NCI-H2107 (cell line): ENCODE data around the gene CKB.

Experiments used
- DNase-seq: peaks from one replicate; lab custom pipeline; 2025; lab: John Stamatoyannopoulos, UW

CKB gene

GRCh38 chr14:103485504-103485903, 37.1 kb downstream of the CKB start:
- DNase-seq: no peak

DNA sequence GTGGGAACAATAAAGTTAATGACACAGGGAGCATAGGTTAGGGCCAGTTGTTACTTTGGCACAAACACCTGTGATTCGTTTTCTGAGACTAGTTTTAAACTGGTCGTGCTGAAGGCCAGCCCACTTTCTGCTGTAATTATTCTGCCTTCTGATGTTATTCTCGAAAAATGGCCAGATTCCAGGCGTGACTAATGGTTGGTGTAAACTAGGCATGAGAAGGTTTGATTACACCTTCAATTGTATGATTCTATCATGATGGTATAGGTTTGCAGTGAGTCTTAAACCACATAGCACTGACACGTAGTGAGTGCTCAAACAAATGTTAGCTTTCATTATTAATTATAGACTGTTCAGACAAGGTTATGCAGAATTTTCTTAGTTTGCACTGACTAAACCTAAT, 39.0 kb downstream of the CKB start:
- no peak for DNase-seq

- DNase-seq: no peak
These were observed 42.0 kb downstream of the CKB start for GRCh38 chr14:103480595-103480994.

- no peak for DNase-seq
These were observed 46.0 kb downstream of the CKB start for GRCh38 chr14:103476631-103477030.

GRCh38 chr14:103476065-103476464, 46.6 kb downstream of the CKB start:
- DNase-seq: no peak

GRCh38 chr14:103474893-103475292, 47.7 kb downstream of the CKB start:
- no peak for DNase-seq

DNA sequence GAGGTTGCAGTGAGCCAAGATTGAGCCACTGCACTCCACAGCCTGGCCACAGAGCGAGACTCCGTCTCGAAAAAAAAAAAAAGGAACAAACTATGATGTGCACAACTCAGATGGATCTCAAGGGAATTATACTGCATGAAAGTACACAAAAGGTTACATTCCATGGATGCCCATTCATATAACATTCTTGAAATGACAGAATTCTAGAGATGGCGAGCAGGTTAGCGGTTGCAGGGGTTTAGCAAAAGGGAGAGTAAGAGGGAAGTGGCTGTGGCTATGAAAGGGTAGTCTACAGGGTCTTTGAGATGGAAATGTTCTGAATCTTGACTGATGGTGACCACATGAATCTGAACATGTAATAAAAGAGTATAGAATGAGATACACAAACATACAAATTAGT, 49.7 kb downstream of the CKB start:
- no peak for DNase-seq
